GM12891 (cell line): ENCODE results near the gene ERBB2.
"Not testable (repeated sequence)": the region's sequence is repeated elsewhere in the genome, so short reads cannot be mapped to it uniquely, and the experiment has no call there.

Experiments used
- DNase-seq: peaks from one replicate; pipeline ENCODE4 v3.0.0; 2011; ENCODE audit warnings: low spot score; ENCODE audit not compliant: insufficient read length
- FAIRE-seq: peaks from 2 replicates; lab custom pipeline; 2011; peaks lifted over from hg19 to GRCh38; lab: Jason Lieb, UNC
- PAX5 ChIP-seq: IDR thresholded peaks from 2 replicates; pipeline ENCODE4 v1.6.1; 2011; ENCODE audit warnings: low read length, moderate library complexity, mild to moderate bottlenecking; ENCODE audit not compliant: insufficient read depth, severe bottlenecking
- POLR2A ChIP-seq: IDR thresholded peaks from 2 replicates; pipeline ENCODE4 v1.6.1; 2011; ENCODE audit warnings: low read depth, low read length, control low read depth
- POLR2AphosphoS5 ChIP-seq: IDR thresholded peaks from 2 replicates; pipeline ENCODE4 v1.6.1; 2011; ENCODE audit warnings: low read depth, low read length, control low read depth
- POU2F2 ChIP-seq: IDR thresholded peaks from 2 replicates; pipeline ENCODE4 v1.6.1; 2011; ENCODE audit warnings: low read depth, mild to moderate bottlenecking, control low read depth, low read length, moderate library complexity
- SPI1 ChIP-seq: IDR thresholded peaks from 2 replicates; pipeline ENCODE4 v1.6.1; 2011; ENCODE audit warnings: low read depth, low read length, control low read depth
- TAF1 ChIP-seq: IDR thresholded peaks from 2 replicates; pipeline ENCODE4 v1.6.1; 2011; ENCODE audit warnings: low read depth, low read length, control low read depth

The ERBB2 gene

DNA sequence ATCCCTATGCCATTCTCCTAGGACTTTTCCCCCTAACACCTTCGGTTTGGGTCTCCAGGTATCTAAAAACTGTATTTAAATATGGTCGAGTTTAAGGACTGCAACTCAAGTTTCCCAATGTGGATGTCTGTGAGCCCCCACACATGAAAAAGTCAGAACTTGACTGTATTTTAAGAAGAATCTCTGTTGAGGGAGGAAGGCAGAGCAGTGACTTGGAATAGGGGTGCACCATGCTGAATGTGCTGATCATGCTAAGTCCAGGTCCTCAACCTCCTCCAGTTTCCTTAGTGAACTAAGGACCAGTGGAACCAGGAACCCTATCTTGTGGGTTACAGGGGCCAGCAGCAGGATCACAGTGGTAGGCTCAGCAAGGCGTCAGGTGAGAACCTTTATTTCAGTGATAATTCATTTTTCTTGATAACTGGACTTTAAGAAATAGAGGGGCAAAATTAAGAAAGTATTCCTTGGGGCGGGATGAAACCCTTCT is 57.4 kb downstream of the ERBB2 start:
- DNase-seq (no peak), FAIRE-seq (no peak)
- TF ChIP-seq POLR2A = no peak
- TF ChIP-seq SPI1 = no peak
- no peak for TF ChIP-seq POU2F2
- no peak for TF ChIP-seq POLR2AphosphoS5
- TF ChIP-seq TAF1 = no peak
- no peak for TF ChIP-seq PAX5

DNA sequence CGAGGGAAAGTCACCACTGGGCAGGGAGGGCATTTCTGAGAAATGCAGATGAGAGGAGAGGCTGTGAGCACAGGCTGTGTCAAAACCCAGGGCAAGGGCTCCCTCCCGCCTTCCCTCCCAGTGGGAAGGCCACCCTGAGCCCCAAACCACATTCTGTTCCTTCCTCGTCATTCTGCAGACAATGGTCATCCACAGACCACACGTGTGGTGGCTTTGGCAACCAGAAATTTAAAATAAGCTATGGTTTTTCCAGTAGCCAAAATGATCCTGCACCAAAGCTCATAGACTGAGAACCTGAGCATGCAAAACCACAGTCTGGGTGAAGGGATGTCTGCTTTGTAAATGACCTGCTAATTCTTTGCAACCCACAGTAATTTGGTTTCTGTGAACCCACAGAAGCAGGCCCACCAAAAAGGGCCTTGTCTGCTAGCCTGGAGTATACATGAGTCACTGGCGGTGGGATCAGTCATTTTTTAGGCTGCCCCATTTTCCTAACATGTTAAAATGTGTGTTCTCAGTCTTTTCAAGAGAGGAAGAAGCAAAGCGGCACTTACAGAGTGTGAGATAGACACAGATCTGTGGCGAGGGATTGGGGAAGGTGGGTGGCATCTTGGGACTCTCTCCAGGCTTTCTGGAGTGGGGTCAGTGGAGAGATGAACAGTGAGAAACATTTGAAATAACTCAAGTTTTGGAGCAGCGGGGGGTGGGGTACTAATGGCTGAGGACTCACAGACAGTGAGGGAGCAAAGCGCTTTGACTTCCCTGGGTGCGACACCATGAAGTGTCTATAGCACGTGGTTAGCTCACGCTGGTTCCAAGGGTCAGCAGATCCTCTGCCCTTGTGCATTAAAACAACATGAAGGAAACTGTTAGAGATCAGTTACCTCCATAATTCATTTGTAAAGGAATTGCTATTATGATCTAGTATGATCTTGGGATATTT is 58.3 kb downstream of the ERBB2 start:
- TF ChIP-seq SPI1 = no peak
- TF ChIP-seq POLR2AphosphoS5 = peak; percentile 51; the same call in 1 of the 2 replicates
- 0 out of 2 replicates have a peak, but pooled peaks have one; percentile 19 for TF ChIP-seq TAF1
- TF ChIP-seq PAX5 = no peak
- TF ChIP-seq POU2F2 = peak; percentile 58
- peak; percentile 55; the same call in 1 of the 2 replicates for TF ChIP-seq POLR2A
- FAIRE-seq (peak; percentile 95), DNase-seq (no peak)

DNA sequence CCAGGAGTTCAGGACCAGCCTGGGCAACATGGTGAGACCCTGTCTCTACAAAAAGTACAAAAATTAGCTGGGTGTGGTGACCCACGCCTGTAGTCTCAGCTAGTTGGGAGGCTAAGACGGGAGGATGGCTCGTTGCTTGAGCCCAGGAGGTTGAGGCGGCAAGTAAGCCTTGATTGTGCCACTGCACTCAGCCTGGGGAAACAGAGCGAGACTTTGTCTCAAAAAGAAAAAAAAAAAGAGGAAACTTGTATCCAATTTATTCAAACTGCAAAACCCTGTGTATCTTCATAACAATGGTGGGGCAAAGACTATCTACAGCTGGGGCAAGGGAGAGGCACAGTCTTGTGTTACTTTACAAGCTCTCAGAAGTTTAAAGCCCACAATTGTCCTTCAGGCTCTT is 59.3 kb downstream of the ERBB2 start:
- DNase-seq = no peak
- no peak for TF ChIP-seq TAF1
- TF ChIP-seq POLR2AphosphoS5 = peak; percentile 60; the same call in 1 of the 2 replicates
- TF ChIP-seq POU2F2 = no peak
- no peak for TF ChIP-seq PAX5
- no peak; the same call in 1 of the 2 replicates for TF ChIP-seq POLR2A
- no peak for TF ChIP-seq SPI1
- peak; percentile 78 for FAIRE-seq

DNA sequence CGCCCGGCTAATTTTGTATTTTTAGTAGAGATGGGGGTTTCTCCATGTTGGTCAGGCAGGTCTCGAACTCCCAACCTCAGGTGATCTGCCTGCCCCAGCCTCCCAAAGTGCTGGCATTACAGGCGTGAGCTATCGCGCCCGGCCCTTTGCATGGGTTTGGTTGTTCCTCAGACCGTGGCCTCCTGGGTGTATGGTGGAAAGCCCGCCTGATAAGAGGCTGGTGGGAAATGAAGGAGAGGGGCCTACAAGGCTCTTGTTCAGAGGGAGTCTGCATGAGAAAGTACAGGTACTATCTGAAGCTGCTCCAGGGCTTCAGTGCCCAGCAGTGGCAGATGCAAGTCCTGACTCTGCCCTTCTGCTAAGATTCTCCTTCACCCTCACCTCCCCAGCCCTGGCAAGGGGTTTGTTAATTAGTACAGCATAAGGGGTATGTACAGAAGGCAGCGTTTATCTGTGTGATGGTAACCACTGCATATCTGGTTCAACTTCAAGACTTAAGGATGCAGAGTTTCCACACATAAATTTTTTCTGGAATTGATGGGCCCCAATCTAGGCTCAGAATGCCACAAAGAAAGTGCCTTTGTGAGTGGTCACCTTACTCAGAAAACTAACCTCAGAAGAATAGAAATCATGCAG is 62.1 kb downstream of the ERBB2 start:
- FAIRE-seq (no peak), DNase-seq (no peak)
- no peak for TF ChIP-seq POLR2AphosphoS5
- TF ChIP-seq SPI1 = no peak
- no peak for TF ChIP-seq POLR2A
- TF ChIP-seq POU2F2 = no peak
- TF ChIP-seq PAX5 = no peak
- TF ChIP-seq TAF1 = no peak

DNA sequence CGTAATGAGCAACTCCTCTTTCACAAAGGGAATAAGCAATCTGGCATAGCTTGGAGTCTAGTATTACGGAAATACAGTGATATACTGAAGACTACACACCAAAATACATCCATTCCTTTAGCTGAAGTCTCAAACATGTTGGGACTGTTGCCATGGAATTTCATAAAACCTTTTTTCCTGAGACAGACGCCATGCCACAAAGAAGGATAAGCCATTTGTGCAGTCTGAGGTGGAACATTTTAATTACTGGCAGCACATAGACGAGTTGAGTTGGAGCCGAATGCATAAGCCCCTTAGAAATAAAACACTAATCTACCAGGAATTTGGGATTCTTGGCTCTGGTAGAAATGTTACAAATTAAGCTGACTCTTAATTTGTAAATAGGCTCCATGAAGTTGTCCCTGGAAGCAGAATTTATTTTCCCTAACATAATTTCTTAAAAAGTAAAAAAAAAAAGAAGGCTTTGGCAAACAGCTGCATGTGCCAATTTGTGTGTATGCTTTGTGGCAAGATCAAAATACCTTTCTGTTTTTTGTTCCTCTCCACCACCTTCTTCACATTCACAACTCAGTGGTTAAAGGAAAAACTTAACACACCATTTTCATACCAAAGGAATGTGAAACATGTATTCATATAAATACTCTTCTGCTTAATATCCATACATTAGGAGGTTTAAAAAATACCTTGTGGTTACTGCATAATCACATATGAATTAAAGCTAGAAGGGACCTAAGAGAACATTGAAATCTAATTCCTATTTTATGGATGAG is 63.4 kb downstream of the ERBB2 start:
- FAIRE-seq (no peak), DNase-seq (no peak)
- TF ChIP-seq TAF1 (no peak), POLR2AphosphoS5 (no peak), POLR2A (no peak), SPI1 (no peak), PAX5 (no peak), POU2F2 (no peak)

DNA sequence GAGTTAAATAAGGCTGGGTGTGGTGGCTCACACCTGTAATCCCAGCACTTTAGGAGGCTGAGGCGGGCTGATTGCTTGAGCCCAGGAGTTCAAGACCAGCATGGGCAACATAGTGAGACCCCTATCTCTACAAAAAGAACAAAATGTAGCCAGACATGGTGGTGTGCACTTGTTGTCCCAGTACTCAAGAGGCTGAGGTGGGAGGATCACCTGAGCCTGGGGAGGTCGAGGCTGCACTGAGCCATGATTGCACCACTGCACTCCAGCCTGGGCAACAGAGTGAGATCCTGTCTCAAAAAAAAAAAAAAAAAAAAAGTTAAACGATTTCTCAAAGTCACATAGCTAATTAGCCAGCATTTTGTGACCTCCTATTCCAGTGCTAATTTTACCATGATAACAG is 64.3 kb downstream of the ERBB2 start:
- FAIRE-seq, DNase-seq: not testable (repeated sequence)

DNA sequence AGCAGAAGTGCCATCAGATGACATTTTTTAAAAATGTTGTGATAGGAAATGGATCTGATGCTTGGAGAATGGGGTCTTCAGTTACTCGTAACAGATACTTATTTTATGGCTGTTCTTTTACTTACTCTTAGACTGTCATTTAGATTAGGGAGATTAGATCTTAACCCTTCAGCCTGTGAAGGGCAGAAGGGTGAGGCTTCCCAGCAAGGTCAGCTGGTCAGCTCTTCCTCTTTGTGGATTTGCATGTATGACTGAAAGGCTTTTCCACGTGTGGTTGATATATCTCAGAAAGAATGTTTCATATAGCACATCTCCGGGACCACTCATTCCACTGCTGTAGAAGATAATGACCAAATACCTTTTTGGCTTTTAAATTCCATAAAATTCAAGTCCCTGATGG is 65.3 kb downstream of the ERBB2 start:
- DNase-seq (no peak), FAIRE-seq (no peak)
- TF ChIP-seq POLR2A (no peak), TAF1 (no peak), POU2F2 (no peak), PAX5 (no peak), POLR2AphosphoS5 (no peak), SPI1 (peak; percentile 28; the same call in 1 of the 2 replicates)

DNA sequence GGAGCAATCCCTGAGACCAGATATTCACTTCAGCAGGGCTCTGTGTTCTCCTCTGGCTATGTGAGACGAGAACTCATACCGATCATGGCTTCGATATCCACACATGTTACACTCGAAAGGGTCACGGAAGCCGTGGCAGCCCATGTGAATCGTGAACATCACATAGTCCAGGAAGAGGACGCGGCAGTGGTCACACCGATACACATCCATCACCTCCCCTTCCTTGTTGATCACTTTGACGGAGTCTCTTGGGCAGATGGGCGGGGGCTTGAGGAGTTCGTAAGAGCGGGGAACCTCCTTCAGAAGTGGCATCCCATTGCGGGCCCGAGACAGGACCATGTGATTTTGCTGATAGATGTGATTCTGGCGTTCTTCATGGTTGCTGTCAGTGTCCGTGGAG is 65.9 kb downstream of the ERBB2 start:
- DNase-seq = no peak
- FAIRE-seq = no peak
- TF ChIP-seq POU2F2 (0 out of 2 replicates have a peak, but pooled peaks have one; percentile 32), POLR2A (0 out of 2 replicates have a peak, but pooled peaks have one; percentile 28), PAX5 (no peak)

DNA sequence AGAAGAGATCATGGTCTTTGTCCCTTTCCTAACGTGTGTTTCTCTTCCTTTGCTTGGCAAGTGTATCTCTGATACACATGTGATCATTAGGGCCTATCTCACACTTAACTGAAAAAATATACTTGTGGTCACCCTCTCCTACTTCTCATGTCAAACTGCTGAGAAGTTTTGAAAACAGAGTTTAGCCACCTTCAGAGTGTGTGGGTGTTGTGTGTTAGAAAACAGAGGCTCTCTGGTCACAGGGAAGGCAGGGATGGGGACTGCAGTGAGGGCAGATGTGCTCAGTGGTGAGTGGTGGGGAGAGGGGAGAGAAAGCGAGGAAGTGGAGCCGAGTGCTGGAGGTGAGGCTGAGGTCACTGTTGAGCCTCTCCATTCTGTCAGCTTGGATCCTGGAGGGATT is 67.3 kb downstream of the ERBB2 start:
- FAIRE-seq = peak; percentile 87
- no peak for DNase-seq
- TF ChIP-seq TAF1 (no peak), PAX5 (no peak), POLR2AphosphoS5 (no peak), POLR2A (peak; percentile 28; the same call in 1 of the 2 replicates), SPI1 (peak; percentile 41; the same call in 1 of the 2 replicates), POU2F2 (no peak)
